Vagina (tissue), 2 donors: Measurements from ENCODE around the gene CLHC1. TPM values are rescaled to one million over a fixed set of nuclear protein-coding genes. Genes with fewer than 3 reads are reported as not detected.
"Not testable (repeated sequence)": the region's sequence is repeated elsewhere in the genome, so short reads cannot be mapped to it uniquely, and the experiment has no call there.

Experiments
- DNase-seq, 2 donors: peaks; one replicate each; pipeline ENCODE4 v3.0.0-alpha.2; 2017; ENCODE audit errors: extremely low spot score in 2 of 2
- H3K27ac ChIP-seq: fragments of 200-600 bp; sonication (generic); one replicate; pipeline ENCODE4 v1.5.1; 2019
- H3K27me3 ChIP-seq: fragments of 200-600 bp; sonication (generic); one replicate; pipeline ENCODE4 v1.5.1; 2019
- H3K36me3 ChIP-seq, 2 donors: fragments of 200-600 bp; sonication (generic); one replicate each; pipeline ENCODE4 v1.5.1; 2017 to 2019
- H3K4me1 ChIP-seq: fragments of 200-600 bp; sonication (generic); one replicate; pipeline ENCODE4 v1.5.1; 2019
- H3K4me3 ChIP-seq, 2 donors: fragments of 200-600 bp; sonication (generic); 1 replicate in 1 of 2; 2 replicates in 1 of 2; pipeline ENCODE4 v1.5.1; 2016 to 2019
- H3K9me3 ChIP-seq: fragments of 200-600 bp; sonication (generic); one replicate; pipeline ENCODE4 v1.5.1; 2019
- POLR2A ChIP-seq, 2 donors: fragments of 450-650 bp; IDR thresholded peaks; one replicate each; pipeline ENCODE4 v1.6.1; 2017; ENCODE audit warnings: antibody characterized with exemption in 2 of 2, mild to moderate bottlenecking in 2 of 2, moderate library complexity in 2 of 2
- POLR2AphosphoS5 ChIP-seq, 2 donors: sonication (generic); formaldehyde crosslinking; IDR thresholded peaks; one replicate each; pipeline ENCODE4 v1.9.0; 2017; ENCODE audit warnings: antibody characterized with exemption in 2 of 2, mild to moderate bottlenecking in 2 of 2, low read depth in 1 of 2; ENCODE audit not compliant: insufficient read depth in 1 of 2
- intact Hi-C: fragments of 100-400 bp; cut with DNase I; formaldehyde crosslinking; loops from one replicate; pipeline ENCODE4 v1.15.1; 2023
- total RNA-seq: library from RNA; depleted of rRNA; stranded (reverse); fragments of >200 nt; gene quantifications from one replicate; pipeline ENCODE4 v1.2.3, GENCODE V29; 2016
- TF ChIP-seq, protein P1 (sequence below), 3 experiments: fragments of 450-650 bp in 2 of 3; fragments of 200-600 bp in 1 of 3; sonication (generic) in 1 of 3; IDR thresholded peaks; one replicate each; pipeline ENCODE4 v1.5.1; 2017 to 2019; ENCODE audit warnings: antibody characterized with exemption in 3 of 3, mild to moderate bottlenecking in 2 of 3, moderate library complexity in 2 of 3

CLHC1 gene
- total RNA-seq, 1 donor from 2014 or later, result 4.7 TPM

DNA sequence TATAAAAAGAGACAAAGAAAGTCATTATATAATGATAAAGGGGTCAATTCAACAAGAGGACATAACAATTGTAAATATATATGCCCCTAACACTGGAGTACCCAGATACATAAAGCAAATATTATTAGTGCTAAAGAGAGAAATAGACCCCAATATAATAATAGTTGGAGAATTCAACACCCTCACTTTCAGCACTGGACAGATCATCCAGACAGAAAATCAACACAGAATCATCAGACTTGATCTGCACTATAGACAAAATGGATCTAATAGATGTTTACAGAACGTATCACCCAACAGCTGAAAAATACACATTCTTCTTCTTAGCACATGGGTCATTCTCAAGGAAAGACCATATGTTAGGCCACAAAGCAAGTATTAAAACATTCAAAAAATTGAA lies 31.7 kb downstream of the CLHC1 start:
- intact Hi-C loops, result no loop called here
- peaks cover 0 to 3% of the 10 kb centered on the region in 2 donors for H3K36me3 ChIP-seq

DNA sequence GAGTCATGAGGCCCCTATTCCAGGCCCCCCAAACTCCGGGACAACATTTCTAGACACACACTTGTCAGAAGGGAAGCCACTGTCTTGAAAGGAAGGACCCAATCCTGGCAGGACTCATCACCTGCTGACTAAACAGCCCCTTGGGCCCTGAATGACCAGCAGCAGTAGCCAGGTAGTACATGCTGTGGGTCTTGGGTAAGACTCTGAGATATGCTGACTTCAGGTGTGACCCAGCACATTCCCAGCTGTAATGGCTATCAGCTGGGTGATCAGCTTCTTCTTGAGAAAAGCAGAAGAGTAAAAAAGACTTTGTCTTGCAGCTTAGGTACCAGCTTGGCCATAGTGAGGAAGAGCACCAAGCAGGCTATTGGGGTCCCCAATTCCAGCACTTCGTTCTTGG lies 35.6 kb downstream of the CLHC1 start:
- H3K27ac ChIP-seq, result no peak overlapping the region
- no peaks in the 10 kb centered on the region for H3K9me3 ChIP-seq
- no peaks in the 10 kb centered on the region for H3K4me1 ChIP-seq
- TF ChIP-seq POLR2A (IDR thresholded peaks at IDR 0.05) (no peak), POLR2AphosphoS5 (IDR thresholded peaks at IDR 0.05; ENCODE audit: insufficient read depth in 1 of 2, low read depth in 1 of 2) (no peak)
- TF ChIP-seq, protein P1, sequence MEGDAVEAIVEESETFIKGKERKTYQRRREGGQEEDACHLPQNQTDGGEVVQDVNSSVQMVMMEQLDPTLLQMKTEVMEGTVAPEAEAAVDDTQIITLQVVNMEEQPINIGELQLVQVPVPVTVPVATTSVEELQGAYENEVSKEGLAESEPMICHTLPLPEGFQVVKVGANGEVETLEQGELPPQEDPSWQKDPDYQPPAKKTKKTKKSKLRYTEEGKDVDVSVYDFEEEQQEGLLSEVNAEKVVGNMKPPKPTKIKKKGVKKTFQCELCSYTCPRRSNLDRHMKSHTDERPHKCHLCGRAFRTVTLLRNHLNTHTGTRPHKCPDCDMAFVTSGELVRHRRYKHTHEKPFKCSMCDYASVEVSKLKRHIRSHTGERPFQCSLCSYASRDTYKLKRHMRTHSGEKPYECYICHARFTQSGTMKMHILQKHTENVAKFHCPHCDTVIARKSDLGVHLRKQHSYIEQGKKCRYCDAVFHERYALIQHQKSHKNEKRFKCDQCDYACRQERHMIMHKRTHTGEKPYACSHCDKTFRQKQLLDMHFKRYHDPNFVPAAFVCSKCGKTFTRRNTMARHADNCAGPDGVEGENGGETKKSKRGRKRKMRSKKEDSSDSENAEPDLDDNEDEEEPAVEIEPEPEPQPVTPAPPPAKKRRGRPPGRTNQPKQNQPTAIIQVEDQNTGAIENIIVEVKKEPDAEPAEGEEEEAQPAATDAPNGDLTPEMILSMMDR (IDR thresholded peaks at IDR 0.05), result no peak
- intact Hi-C loops, result no loop called here
- no peaks in the 10 kb centered on the region for H3K27me3 ChIP-seq
- H3K36me3 ChIP-seq, result no peaks in the 10 kb centered on the region
- no peak for DNase-seq
- no peak overlapping the region for H3K4me3 ChIP-seq

More for the DNA sequence above, 31.7 kb downstream of the CLHC1 start:
- TF ChIP-seq POLR2A (IDR thresholded peaks at IDR 0.05) (no peak), POLR2AphosphoS5 (IDR thresholded peaks at IDR 0.05; ENCODE audit: insufficient read depth in 1 of 2, low read depth in 1 of 2) (no peak)
- TF ChIP-seq, protein P1 (IDR thresholded peaks at IDR 0.05), result no peak
- Histone ChIP-seq H3K4me3 (no peak overlapping the region), H3K27me3 (no peaks in the 10 kb centered on the region), H3K4me1 (no peaks in the 10 kb centered on the region), H3K9me3 (no peaks in the 10 kb centered on the region), H3K27ac (no peak overlapping the region)
- DNase-seq, result no peak

DNA sequence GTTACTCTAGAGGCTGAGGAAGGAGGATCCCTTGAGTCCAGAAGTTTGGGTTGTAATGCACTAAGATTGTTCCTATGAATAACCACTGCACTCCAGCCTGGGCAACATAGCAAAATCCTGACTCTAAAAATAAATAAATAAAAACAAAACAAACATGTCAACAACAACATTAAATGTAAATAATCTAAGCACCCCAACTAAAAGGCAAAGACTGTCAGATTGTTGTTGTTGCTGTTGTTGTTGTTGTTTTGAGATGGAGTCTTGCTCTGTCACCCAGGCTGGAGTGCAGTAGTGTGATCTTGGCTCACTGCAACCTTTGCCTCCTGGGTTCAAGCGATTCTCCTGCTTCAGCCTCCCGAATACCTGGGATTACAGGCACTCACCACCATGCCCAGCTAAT lies 40.2 kb downstream of the CLHC1 start:
- H3K4me3 ChIP-seq, H3K27ac ChIP-seq, DNase-seq, intact Hi-C loops, H3K36me3 ChIP-seq, H3K9me3 ChIP-seq, H3K4me1 ChIP-seq, H3K27me3 ChIP-seq: not testable (repeated sequence)

DNA sequence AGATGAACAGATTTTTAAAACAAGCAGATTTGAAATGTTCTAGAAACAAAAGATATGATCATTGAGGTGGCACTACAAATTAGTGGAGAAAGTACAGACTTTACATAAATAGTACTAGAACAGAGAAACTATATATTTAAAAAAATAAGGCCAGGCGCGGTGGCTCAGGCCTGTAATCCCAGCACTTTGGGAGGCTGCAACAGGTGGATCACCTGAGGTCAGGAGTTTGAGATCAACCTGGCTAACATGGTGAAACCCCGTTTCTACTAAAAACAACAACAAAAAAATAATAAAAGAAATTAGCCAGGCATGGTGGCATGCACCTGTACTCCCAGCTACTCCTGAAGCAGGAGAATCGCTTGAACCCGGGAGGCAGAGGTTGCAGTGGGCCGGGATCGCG lies 45.3 kb downstream of the CLHC1 start:
- H3K27ac ChIP-seq, DNase-seq, intact Hi-C loops, H3K4me3 ChIP-seq, H3K27me3 ChIP-seq, H3K36me3 ChIP-seq, H3K4me1 ChIP-seq, H3K9me3 ChIP-seq: not testable (repeated sequence)

DNA sequence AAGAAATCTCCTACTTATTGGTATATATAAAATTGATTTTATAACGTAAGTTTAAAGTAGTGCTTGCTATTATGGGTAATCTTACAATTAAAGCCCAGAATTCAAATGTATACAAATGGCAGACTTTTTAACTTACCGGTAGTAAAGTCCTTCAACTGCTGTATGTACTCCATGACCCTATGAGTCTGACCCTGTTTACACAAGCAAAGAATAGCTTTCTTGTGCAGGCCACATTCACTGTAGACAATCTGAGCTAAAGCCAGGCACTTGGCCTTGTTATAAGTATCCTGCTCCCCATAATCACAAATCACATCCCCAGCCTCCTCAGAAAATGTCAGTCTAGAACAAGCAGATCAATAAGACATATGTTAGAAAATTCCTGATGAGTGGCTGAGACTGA lies 51.7 kb downstream of the CLHC1 start:
- Histone ChIP-seq H3K36me3 (no peaks in the 10 kb centered on the region), H3K4me1 (no peaks in the 10 kb centered on the region), H3K27me3 (no peaks in the 10 kb centered on the region), H3K9me3 (no peaks in the 10 kb centered on the region), H3K27ac (no peak overlapping the region), H3K4me3 (no peak overlapping the region)
- DNase-seq, result no peak
- TF ChIP-seq, protein P1 (IDR thresholded peaks at IDR 0.05), result no peak
- TF ChIP-seq POLR2AphosphoS5 (IDR thresholded peaks at IDR 0.05; ENCODE audit: insufficient read depth in 1 of 2, low read depth in 1 of 2) (no peak), POLR2A (IDR thresholded peaks at IDR 0.05) (no peak)
- intact Hi-C loops, result no loop called here

DNA sequence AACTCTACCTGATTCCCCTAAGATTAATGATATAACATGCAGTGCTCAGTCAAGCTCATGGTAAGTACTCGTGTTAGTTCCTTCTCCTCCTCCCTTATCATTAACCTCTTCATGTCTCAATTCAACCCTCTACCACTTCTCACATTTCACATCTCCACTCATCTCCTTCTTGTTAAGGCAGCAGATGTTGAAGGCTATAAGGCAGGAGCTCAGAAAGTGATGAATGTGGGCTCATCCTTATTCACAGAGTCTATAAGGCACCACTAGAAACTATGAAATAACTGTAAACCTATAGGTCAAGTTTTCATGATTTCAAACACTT lies 56.0 kb downstream of the CLHC1 start:
- TF ChIP-seq POLR2AphosphoS5 (IDR thresholded peaks at IDR 0.05; ENCODE audit: insufficient read depth in 1 of 2, low read depth in 1 of 2) (no peak), POLR2A (IDR thresholded peaks at IDR 0.05) (no peak)
- TF ChIP-seq, protein P1 (IDR thresholded peaks at IDR 0.05), result no peak
- no peak for DNase-seq
- H3K27ac ChIP-seq, result no peak overlapping the region
- no peak overlapping the region for H3K4me3 ChIP-seq
- no peaks in the 10 kb centered on the region for H3K36me3 ChIP-seq
- H3K27me3 ChIP-seq, result no peaks in the 10 kb centered on the region
- intact Hi-C loops, result no loop called here
- no peaks in the 10 kb centered on the region for H3K9me3 ChIP-seq
- H3K4me1 ChIP-seq, result no peaks in the 10 kb centered on the region
